HG03064 (cell line): ENCODE results near the gene FAM171A1.
"Not testable (repeated sequence)": the region's sequence is repeated elsewhere in the genome, so short reads cannot be mapped to it uniquely, and the experiment has no call there.

Experiments used
- ATAC-seq: cut with Tn5 transposase; IDR thresholded peaks from one replicate; pipeline ENCODE4 v1.9.1; 2021; ENCODE audit warnings: low read depth; ENCODE audit not compliant: unreplicated experiment

Gene FAM171A1

DNA sequence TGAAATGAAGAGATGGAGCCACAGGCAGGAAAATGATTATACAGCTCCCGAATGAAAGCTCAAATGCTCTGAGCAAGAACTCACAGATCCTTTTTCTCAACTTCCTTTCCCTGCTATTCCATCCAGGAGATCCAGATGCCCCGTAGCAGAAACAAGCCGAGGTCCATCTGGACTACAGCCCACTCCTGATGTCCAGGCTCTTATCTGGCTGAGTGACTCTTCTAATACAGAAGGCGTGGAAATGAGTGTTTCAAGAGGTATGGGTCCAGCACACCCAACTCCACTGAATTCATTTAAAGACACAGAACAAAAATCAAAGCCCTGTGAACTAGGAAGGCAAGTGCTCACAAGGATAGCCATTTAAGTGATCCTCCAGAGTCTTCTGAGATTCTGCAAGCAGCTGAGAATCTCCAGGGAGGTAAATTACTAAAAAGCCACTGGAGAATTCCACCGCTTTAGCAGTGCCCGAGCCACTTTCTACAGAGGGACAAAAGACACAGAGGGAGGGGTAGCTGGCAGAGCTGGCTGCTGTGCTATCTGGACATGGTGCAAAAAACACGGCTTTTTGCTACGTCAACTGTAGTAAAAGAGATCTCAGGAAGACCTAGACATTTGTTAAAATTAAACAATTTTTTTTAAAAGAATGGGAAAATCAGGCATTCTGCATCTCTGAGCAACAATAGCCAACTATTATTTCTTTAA is 24.5 kb downstream of the FAM171A1 start:
- ATAC-seq: no peak

DNA sequence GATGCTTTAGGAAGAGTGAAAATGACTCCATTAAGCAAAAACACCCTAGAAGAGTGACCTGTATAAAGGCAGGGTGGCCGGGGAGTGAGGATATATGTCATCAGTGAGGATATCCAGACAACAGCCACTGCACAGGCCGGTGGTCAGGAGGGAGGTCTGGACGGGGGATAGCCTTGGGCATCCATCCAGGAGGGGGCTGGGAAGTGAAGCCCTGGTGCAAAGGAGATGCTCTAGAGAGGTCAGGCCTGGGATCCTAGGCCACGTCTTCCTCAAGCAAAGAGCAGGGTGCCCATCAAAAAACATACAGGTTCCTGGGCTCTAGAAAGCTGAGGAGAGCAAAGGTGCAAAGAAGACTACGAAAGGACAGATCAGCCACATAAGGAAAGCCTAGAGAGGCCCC is 25.6 kb downstream of the FAM171A1 start:
- ATAC-seq: no peak

DNA sequence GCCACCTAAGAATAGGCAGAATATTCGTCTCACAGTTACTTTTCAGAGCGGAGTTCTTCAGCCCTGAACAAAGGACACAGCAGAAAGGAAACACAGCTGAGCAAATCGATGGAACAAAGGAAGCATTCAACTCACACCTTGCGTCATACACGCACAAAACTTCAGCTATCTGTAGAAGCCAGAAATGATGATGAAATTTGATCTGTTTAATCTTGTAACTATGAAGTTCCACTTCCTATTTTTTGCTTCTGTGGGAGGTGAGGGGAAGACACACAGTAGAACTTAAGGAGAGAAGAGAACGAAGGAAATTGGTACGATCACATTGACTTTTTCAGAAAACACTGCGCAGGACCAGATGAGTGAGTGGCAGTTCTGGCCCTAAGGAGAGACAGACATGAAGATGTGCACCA is 26.2 kb downstream of the FAM171A1 start:
- no peak for ATAC-seq

DNA sequence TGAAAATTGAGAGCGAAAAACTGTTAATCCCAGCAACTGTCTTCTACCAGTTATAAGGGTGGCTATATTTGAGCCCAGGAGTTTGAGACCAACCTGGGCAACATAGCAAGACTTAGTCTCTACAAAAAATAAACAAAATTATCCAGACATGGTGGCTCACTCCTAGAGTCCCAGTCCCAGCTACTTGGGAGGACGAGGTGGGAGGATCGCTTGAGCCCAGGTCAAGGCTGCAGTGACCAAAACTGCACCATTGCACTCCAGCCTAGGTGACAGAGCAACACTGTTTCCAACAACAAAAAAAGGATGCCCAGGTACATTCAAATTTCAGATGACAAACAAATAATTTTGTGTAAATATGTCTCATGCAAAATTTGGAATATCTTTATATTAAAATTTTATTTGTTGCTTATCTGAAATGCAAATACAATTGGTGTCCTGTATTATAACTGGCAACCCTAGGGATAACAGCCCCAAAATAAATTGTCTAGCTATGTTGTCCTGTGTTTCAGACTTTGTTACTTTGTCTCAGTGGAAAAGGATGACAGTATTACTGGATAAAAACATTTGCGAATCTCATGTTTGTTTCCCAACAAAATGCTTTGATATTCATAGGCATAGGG is 26.7 kb downstream of the FAM171A1 start:
- no peak for ATAC-seq

DNA sequence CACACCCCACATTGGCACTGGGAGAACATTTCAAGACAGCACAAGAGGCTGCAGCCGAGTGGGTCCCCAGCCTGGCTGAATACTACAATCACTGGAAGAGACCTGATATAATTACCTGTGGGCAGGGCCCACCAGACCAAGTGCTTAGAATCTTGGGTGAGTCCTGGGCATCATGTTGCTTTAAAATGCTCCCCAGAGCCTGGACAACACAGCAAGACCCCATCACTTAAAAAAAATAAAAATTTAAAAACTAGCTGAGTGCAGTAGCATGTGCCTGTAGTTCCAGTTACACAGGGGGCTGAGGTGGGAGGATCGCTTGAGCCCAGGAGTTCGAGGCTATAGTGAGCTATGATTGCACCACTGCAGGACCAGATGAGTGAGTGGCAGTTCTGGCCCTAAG is 28.1 kb downstream of the FAM171A1 start:
- ATAC-seq: no peak

DNA sequence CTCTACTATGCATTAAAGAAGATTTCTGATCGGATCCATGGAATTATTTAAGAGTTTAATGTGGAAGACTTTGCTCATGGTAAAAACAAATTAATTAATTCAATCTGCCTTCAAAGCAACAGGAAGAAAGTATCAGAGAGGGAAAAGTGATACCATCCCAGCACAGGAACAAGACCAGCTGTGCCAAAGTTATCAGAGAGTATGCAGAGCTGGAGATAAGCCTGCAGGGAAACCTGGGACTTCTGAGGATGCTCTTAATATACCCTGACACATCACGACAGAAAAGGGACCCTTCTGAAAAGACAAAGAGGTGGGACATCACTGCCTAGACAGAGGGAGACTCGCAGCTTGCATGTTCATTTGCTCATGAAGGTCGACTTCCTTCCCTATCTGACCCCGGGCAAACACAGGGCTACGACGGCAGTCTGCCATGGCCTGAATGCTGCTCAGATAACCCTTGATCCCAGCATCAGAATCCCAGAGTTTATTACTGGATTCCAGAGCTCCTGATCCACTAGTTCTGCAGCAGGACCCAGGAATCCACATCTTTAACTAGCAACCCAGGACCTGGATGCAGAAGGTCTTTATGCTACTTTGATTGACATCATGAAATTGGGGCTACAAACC is 29.5 kb downstream of the FAM171A1 start:
- ATAC-seq: no peak

DNA sequence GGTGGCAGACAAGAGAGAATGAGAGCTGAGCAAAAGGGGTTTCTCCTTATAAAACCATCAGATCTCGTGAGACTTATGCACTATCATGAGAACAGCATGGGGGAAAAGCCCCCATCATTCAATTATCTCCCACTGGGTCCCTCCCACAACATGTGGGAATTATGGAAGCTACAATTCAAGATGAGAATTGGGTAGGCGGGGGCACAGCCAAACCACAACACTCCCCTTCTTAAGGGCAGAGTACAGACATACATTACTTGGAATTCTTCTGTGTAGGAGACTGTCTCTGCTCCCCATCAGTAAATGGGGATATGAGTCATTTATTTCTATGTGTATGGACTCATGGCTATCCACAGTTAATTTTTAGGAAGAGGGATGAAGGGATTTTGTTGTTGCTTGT is 31.2 kb downstream of the FAM171A1 start:
- no peak for ATAC-seq

DNA sequence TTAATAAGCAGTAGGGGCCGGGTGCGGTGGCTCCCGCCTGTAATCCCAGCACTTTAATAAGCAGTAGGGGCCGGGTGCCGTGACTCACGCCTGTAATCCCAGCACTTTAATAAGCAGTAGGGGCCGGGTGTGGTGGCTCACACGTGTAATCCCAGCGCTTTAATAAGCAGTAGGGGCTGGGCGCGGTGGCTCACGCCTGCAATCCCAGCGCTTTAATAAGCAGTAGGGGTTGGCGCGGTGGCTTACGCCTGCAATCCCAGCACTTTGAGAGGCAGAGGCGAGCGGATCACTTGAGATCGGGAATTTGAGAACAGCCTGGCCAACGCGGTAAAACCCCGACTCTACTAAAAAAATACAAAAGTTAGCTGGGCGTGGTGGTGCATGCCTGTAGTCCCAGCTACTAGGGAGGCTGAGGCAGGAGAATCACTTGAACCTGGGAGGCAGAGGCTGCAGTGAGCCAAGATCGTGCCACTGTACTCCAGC is 33.6 kb downstream of the FAM171A1 start:
- ATAC-seq: not testable (repeated sequence)

DNA sequence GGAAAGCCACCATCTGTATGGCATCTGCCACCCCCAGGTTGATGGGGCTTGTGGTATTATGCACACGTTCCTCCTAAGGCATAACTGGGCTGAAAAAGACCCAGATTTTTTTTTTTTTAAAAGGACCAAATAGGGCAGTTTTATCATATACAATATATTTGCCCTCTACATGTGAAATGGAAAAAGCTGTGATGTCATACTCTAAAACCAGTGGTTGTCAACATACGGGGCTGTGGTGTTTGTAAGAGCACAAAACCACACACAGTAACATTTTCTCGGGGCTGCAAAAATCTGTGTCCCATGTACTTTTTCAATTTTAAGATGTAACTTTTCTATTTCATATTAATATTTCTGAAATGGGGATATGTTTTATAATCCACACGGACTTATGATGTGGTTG is 34.9 kb downstream of the FAM171A1 start:
- ATAC-seq: no peak

DNA sequence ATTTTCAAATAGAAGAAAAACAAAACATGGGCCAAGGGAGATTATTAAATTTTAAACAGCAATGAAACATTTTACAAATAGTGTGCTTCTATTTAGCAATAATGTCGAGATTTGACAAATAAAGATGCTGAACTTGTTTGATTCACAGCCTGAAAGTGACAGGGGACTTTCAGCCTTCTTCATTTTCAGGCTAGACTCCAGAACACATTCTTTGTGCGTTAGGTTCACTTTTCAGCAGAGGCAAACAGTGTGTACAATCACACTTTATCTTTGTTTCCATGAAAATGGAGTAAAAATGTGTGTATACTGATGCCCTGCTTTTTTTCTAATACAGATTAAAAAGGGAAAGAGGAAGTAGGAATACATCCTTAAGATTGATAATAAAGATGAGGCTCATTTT is 35.6 kb downstream of the FAM171A1 start:
- no peak for ATAC-seq

DNA sequence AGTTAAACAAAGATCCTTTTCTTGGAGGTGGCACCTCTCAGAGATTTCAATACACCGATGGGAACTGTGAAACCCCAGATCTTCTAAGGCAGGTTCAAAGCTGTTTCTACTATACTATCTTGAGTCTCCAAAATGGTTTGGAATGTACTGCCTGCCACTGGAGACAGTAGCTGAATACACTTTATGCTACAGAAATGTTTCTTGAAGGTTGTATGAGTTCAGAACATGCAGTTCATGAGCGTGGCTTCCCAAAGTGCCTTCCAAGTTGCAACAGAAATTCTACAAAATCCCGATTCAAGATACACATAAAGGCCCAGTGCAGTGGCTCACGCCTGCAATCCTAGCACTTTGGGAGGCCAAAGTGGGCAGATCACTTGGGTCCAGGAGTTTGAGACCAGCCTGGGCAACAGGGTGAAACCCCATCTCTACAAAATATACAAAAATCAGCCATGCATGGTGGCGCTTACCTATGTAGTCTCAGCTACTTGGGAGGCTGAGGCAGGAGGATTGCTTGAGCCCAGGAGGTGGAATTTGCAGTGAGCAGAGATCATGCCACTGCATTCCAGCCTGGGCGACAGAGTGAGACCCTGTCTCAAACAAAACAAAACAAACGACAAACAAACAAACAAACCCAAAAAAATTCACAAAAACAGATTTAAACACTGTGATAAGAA is 36.3 kb downstream of the FAM171A1 start:
- no peak for ATAC-seq

DNA sequence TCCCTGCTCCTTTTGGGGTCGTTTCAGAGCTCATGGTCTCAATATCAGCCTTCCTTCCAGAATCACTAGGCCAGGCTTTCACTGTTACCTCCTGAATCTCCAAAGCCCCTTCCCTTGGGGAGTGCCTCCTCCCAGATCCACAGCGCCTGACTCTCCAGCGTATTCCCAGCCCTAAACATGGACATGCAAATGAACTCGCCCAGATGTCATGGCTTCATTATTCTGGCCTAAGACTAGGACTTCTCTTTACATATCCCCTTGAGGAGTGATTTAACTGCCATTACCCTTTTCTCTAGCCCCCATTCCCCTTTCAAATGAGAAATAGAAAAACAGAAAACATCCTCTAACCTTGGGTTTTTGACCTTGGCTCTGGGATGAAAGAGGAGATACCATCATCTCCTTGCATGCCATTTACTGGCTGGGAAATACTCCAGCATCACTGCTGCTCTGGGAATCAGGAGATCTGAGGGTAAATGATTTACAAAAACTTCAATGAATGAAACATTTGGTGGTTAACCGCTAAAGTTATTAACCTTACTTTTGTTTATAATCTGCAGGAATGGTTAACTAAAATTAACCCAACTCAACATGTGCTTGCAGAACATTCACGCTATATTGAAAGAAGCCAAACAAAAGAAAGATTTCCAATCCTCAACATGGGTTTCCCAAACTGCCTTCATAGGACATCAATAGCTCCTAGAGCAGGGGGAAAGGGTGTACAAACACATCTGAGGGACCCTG is 37.0 kb downstream of the FAM171A1 start:
- ATAC-seq: no peak

DNA sequence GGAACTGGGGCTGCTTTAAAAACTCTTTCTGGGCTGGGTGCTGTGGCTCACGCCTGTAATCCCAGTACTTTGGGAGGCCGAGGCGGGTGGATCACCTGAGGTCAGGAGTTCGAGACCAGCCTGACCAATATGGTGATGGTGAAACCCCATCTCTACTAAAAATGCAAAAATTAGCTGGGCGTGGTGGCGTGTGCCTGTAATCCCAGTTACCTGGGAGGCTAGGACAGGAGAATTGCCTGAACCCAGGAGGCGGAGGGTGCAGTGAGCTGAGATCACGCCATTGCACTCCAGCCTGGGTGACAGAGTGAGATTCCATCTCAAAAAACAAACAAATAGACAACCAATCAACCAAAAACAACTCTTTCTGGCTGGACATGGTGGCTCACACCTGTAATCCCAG is 37.9 kb downstream of the FAM171A1 start:
- not testable (repeated sequence) for ATAC-seq

DNA sequence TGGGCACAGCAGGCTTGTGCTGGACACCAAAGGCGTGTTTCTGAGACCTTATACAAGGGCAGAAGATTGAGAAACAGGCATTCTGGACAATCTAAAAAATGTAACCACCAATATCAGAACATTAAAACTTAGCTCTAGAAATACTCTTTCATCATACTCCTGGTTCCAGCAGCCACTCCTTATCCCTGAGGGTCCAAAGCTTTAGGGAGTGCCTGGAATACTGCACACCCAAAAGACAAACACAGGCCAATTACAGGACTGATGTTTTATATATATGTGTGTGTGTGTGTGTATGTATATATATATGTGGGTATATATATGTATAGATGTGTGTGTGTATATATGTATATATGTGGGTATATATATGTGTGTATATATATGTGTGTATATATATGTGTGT is 39.6 kb downstream of the FAM171A1 start:
- ATAC-seq: no peak

DNA sequence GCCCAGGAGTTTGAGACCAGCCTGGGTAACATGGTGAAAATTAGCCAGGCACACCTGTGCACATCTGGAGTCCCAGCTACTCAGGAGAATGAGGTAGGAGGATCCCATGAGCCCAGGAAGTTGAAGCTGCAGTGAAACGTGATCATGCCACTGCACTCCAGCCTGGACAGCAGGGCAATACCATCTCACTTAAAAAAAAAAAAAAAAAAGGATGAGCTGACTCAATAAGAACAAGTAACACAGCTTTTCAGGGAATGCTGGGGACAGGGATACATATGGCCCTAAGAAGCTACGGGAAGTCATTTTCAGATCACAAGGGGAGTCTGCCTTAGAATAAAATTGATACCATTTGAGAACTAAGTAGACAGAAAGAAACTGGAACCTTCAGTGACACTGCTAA is 41.7 kb downstream of the FAM171A1 start:
- ATAC-seq: no peak

DNA sequence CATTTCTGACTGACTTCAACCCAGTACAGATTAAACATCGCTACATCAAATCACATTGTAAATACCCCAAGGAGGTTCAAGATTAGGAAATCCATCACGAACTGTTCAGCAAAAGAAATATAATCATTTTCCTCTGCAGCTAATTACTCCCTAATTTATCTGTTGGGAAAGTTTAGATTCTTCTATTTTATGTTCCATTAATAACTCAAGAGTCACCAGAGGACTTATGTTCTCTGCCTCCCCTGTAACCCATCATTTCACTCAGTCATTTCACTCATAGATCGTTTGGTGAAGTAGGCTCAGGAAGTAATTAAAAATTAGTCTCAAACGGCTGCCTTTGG is 45.2 kb downstream of the FAM171A1 start:
- ATAC-seq: no peak

DNA sequence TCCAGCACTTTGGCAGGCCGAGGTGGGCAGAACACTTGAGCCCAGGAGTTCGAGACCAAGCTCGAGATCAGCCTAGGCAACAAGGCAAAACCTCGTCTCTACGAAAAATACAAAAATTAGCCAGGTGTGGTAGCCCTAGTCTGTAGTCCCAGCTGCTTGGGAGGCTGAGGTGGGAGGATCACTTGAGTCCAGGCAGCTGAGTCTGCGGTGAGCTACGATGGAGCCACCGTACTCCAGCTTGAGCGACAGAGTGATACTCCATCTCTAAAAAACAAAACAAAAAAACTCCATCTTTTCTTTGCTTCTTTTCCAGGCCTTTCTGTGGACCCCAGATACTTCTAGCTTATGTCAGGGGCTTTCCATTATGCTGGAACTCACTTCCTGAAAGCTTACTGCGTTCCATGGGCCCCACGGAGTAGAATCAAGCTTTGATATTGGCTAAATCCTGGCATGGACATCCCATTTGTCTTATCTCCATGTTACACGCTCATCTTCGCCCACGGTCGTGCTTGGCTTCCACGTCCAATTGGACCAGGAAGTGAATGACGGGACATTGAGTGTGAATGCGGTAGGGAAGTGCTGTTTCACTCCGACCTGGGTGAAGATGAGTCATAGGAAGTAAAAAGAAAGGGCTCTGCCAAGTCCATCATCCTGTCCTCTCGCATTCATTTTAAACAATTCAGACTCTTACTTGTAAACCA is 45.7 kb downstream of the FAM171A1 start:
- ATAC-seq: no peak

DNA sequence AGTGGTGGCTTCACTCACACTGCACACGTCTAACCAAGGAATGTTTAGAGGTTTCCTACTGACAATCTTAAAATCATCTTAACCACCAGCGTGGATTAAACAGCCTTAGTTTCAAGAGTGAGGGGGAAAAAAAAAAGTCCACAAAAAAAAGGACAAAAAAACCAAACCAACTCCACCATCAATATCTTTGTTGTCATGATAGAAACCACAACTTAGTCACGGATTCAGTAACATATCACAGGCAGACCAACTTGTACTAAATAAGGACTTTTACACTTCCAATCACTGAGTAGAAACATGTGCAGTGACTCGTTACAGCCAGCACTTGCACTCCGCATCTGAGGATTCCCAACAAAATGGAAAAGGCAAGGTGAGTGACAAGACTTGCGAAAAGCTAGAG is 46.5 kb downstream of the FAM171A1 start:
- ATAC-seq: no peak

DNA sequence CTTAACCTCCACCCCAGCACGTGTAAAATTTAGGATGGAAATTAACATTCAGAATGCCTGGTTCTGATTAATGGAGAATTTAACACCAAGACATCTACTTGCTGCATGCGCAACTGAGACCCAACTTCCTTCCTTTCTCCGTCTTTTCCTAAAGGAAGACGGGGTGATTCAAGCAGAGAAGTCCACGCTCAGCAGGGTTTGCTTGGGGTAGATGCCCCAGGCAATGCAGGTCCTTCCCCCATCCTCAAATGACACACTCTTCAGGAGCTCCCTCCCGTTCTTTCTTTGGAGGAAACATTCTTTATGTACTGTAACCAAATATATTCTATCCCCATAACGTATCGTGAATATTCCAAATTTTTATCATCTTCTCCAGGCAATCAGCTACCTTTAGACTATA is 47.0 kb downstream of the FAM171A1 start:
- no peak for ATAC-seq

DNA sequence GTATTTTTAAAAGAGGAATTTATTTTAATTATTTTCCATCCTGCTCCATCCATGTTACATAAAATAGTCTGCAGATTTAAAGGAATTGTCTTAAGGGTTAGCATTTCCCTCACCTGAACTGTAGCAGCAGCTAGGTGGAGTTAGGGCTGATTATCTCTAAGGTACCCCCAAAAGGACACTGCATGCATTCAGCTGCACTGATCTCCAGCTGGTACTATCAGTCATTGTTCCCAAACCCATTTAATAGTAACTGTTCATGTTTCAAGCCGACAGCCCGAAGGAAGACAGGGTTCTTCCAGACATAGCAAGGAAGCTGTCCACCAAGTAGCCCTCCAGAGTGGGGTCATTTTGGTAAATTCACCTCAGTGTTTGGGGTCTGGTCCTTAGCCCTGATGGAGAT is 48.7 kb downstream of the FAM171A1 start:
- ATAC-seq: no peak
